AG04449 (cell line): ENCODE measurements around the gene TNFRSF8.

Source experiments
- CTCF ChIA-PET: fragments of 350-600 bp; formaldehyde crosslinking; extraction: SDS; loops from one replicate; lab custom pipeline; 2021; ENCODE audit warnings: antibody characterized with exemption; lab: Yijun Ruan, JAX
- POLR2A ChIA-PET: fragments of 400-600, 350-600 bp; formaldehyde crosslinking; extraction: SDS; loops from one replicate; lab custom pipeline; 2020; ENCODE audit warnings: antibody characterized with exemption, inconsistent platforms; lab: Yijun Ruan, JAX
- DNase-seq: peaks from one replicate; pipeline ENCODE4 v3.0.0-alpha.2; 2010; ENCODE audit warnings: low read depth, low spot score
- H3K4me3 ChIP-seq: 2 replicates; pipeline ENCODE4 v1.5.1; 2011; ENCODE audit warnings: low read depth, mild to moderate bottlenecking, control low read depth, low read length
- TF ChIP-seq, protein P1 (sequence below): IDR thresholded peaks from one replicate; pipeline ENCODE4 v1.5.1; 2011; ENCODE audit warnings: mild to moderate bottlenecking, moderate library complexity, low read length, control low read depth, inconsistent platforms; ENCODE audit not compliant: insufficient read depth; ENCODE audit errors: missing control alignments

The TNFRSF8 gene

DNA sequence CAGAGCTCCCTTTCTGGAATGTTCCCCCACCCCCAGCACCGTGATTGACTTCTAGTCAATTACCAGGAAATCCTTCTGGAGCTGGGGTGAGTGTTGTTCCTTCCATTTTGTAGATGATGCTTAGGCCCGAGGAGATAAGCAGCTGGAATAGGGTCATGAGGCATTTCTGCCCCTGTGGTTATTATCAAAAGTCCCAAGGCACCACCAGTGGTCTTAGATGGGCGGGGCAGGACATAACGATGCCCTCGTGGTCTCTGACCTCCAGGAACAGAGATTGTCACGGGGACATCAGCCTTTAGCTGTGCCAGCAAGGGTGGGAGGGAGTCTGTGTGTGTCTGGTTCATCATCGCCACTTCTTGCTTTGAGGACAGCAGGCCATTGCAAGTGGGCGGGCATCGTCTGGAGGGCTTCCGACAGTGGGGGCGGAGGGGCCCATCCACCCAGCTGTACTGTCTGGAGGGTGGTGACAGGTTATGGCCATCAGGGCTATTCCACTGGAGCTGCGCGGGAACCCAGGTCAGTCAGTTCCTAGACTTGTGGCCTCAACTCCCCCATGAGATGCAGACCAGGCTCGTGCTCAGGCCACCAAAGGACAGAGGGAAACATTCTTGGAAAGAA lies 22.6 kb downstream of the TNFRSF8 start:
- TF ChIP-seq, protein P1, sequence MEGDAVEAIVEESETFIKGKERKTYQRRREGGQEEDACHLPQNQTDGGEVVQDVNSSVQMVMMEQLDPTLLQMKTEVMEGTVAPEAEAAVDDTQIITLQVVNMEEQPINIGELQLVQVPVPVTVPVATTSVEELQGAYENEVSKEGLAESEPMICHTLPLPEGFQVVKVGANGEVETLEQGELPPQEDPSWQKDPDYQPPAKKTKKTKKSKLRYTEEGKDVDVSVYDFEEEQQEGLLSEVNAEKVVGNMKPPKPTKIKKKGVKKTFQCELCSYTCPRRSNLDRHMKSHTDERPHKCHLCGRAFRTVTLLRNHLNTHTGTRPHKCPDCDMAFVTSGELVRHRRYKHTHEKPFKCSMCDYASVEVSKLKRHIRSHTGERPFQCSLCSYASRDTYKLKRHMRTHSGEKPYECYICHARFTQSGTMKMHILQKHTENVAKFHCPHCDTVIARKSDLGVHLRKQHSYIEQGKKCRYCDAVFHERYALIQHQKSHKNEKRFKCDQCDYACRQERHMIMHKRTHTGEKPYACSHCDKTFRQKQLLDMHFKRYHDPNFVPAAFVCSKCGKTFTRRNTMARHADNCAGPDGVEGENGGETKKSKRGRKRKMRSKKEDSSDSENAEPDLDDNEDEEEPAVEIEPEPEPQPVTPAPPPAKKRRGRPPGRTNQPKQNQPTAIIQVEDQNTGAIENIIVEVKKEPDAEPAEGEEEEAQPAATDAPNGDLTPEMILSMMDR, result no peak
- POLR2A ChIA-PET, result no interaction called here
- no peak for DNase-seq
- H3K4me3 ChIP-seq, result no peak overlapping the region
- CTCF ChIA-PET, result no interaction called here

DNA sequence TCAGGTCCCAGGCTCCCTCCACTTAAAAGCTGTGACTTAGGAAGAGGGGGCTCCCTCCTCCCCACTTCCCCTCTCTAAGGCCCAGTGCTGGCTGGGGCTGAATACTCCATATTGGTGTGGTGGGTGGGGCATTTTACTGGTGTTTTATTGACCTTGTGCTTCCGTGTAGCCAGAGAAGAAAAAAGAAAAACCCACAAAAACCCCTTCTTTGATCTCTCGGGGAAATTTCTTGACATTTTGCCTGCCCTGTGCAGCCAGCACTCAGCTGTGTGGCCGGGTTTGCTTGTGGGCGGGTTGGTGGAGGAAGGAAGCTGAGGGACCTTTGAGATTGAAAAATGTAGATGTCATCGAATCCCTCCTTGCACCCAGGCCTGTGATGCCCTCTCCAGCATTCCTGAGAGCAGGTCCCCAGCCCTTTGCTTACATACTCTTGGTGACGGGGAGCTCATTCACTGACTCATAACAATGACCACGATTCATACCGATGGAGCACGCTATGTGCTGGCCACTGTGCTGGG lies 24.8 kb downstream of the TNFRSF8 start:
- POLR2A ChIA-PET, result no interaction called here
- CTCF ChIA-PET, result interaction anchor here (1.1 to 2.9 kb wide), 6 partner anchors 8 to 43 kb away, joined by 3 to 23 read pairs (median 3); no protein-coding TSS in a partner anchor
- TF ChIP-seq, protein P1, result no peak
- no peak for DNase-seq
- no peak overlapping the region for H3K4me3 ChIP-seq

GRCh38 chr1:12088607-12089006 lies 25.5 kb downstream of the TNFRSF8 start:
- CTCF ChIA-PET, result interaction anchor here (1.1 to 2.9 kb wide), 6 partner anchors 9 to 43 kb away, joined by 3 to 23 read pairs (median 3); no protein-coding TSS in a partner anchor
- TF ChIP-seq, protein P1, result no peak
- no peak overlapping the region for H3K4me3 ChIP-seq
- no peak for DNase-seq
- POLR2A ChIA-PET, result no interaction called here

DNA sequence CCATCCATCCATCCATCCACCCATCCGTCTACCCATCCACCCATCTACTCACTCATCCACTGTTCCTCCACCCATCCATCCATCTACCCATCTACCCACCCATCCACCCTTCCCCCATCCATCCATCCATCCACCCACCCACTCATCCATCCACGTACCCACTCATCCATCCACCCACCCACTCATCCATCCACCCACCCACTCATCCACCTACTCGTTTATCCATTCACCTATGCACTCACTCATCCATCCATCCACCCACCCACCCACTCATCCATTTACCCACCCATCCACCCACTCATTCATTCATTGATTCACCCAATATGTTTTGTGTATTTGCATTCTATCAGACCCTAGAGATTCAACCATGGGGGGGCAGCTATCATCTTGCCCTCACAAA lies 27.2 kb downstream of the TNFRSF8 start:
- no peak overlapping the region for H3K4me3 ChIP-seq
- no peak for DNase-seq
- ChIA-PET CTCF (interaction anchor here (1.2 kb wide), 1 partner anchor 11 kb away, joined by 8 read pairs; no protein-coding TSS in a partner anchor), POLR2A (no interaction called here)
- TF ChIP-seq, protein P1, result no peak

DNA sequence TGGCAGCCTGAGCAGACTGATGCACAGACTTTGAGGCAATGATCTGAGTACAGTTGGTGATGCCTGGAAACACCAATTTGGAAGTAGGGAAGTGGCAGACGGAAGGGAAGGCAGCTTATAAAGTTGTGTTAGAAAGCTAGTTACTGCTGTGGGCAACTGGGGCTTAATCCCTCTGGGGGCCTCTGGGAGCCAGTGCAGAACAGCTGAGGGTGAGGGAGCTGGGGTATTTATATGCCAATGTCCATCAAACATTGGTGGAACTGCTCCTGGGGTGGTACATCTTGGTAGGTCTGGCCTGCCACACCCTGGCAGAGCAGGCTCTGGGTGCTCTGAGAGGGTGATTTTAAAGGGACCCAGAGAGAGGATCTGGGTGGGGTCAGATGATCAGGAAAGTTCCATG lies 28.1 kb downstream of the TNFRSF8 start:
- ChIA-PET POLR2A (no interaction called here), CTCF (interaction anchor here (1.2 kb wide), 1 partner anchor 12 kb away, joined by 8 read pairs; no protein-coding TSS in a partner anchor)
- TF ChIP-seq, protein P1, result no peak
- H3K4me3 ChIP-seq, result no peak overlapping the region
- no peak for DNase-seq

DNA sequence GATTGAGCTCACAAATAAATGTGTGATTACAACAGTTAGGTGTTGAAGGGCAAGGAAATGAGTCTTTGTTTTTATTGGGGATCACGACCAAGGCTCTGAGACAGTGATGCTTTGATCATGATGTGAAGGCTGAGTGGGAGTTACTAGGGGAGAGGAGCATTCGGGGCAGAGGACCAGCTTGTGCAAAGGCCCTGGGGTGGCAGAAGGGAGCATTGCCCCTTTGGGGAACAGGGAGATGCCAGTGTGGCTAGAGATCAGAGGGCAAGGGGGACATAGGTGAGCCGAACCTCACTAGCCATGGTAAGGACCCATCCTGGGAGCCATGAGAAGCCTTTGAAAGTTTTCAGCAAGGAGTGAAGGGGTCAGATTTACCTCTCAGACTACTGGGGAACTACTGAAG lies 31.1 kb downstream of the TNFRSF8 start:
- CTCF ChIA-PET, result interaction anchor here (1.0 to 4.2 kb wide), 2 partner anchors 15 to 30 kb away, joined by 5 to 15 read pairs; no protein-coding TSS in a partner anchor
- DNase-seq, result no peak
- POLR2A ChIA-PET, result no interaction called here
- H3K4me3 ChIP-seq, result no peak overlapping the region
- TF ChIP-seq, protein P1, result no peak
